Measurements from ENCODE around the gene MRPL36. TPM values are rescaled to one million over a fixed set of nuclear protein-coding genes. Genes with fewer than 3 reads are reported as not detected.
A peak's percentile ranks its signal among the peaks of the same experiment; 100 is the strongest.

Gene MRPL36
- total RNA-seq, 4 donors from 2014 or later: 13.7 to 62.5 (median 41.2) TPM

DNA sequence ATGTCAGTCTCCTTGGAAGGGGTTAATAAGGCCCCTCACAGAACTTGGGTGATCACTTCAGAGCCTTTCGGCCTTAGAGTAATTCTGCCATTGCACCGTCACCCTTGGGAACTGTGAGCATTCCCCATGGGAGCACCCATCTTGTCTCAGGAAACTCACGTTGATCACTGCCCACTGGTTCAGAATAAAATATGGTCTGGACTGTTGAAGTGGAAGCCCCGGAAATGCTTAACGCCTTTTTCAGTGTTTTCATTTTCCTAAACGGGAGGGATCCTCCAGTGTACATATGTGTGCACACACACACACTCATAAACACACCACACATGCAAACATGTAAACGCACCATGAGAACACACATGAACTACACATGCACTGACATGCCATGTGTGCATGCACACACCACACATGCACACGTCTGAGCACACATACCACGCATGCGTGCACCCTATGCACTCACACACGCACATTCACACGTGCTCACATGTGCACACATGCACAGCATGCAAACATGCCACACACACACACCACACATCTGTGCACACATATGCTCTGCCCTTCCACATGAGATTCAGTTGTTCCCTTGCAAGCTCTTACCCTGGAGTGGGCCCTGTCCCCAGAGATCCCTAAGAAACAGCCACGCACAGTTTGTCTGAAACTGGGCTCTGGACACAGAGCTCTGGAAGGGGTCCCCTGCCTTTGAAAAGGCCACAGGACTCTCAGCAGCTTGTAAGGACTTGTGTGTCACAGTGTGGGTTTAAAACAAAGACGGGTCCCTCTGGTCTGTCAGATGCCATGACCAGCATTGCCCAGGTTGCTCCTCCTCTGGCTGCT, 17.0 kb downstream of the MRPL36 start:
- Histone ChIP-seq H3K36me3 (no peaks in the 10 kb centered on the region), H3K4me1 (no peaks in the 10 kb centered on the region), H3K9me3 (no peaks in the 10 kb centered on the region), H3K4me3 (no peak overlapping the region), H3K27me3 (peaks cover 2% of the 10 kb centered on the region), H3K27ac (no peak overlapping the region)
- 80% methylated on average over 14 of the region's 14 CpGs for WGBS
- DNase-seq (ENCODE audit: low spot score in 2 of 2): peak; percentile 27 to 38
- no peak for TF ChIP-seq POLR2AphosphoS5 (IDR thresholded peaks at IDR 0.05)
- TF ChIP-seq POLR2A (IDR thresholded peaks at IDR 0.05): no peak
- no peak for TF ChIP-seq EP300 (IDR thresholded peaks at IDR 0.05)
- TF ChIP-seq, protein P1, sequence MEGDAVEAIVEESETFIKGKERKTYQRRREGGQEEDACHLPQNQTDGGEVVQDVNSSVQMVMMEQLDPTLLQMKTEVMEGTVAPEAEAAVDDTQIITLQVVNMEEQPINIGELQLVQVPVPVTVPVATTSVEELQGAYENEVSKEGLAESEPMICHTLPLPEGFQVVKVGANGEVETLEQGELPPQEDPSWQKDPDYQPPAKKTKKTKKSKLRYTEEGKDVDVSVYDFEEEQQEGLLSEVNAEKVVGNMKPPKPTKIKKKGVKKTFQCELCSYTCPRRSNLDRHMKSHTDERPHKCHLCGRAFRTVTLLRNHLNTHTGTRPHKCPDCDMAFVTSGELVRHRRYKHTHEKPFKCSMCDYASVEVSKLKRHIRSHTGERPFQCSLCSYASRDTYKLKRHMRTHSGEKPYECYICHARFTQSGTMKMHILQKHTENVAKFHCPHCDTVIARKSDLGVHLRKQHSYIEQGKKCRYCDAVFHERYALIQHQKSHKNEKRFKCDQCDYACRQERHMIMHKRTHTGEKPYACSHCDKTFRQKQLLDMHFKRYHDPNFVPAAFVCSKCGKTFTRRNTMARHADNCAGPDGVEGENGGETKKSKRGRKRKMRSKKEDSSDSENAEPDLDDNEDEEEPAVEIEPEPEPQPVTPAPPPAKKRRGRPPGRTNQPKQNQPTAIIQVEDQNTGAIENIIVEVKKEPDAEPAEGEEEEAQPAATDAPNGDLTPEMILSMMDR (IDR thresholded peaks at IDR 0.05): no peak

DNA sequence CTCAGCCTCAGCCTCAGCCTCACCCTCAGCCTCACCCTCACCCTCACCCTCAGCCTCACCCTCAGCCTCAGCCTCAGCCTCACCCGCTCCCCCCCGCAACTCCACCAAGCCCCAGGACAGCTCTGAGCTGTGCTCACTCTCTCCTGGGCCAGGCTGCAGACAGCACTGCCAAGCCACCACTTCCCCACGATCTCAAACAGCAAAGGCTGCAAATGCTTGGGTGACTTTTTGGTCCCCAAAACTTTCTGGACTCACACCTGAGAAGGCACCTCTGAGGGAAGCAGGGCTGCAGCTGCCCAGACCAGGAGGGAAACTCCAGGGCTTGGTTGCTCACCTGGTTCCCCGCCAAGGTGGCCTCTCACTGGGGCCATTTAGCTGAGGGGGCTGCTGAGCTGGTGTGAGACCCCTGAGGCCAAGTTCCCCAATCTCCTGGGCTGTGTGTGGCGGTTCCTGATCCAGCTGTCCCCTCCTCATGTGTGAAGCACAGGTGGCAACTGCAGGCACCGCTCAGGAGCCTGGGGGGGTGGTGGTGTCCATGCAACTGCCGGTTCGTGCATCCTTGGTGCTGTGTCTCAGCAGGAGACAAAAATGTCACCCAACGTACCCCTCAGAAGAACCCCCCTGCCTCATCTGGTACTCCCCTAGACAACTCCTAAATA, 17.8 kb downstream of the MRPL36 start:
- Histone ChIP-seq H3K27me3 (peaks cover 2% of the 10 kb centered on the region), H3K4me1 (no peaks in the 10 kb centered on the region), H3K27ac (no peak overlapping the region), H3K9me3 (no peaks in the 10 kb centered on the region), H3K4me3 (no peak overlapping the region), H3K36me3 (no peaks in the 10 kb centered on the region)
- WGBS: 83% methylated on average over 9 of the region's 9 CpGs
- no peak for TF ChIP-seq EP300 (IDR thresholded peaks at IDR 0.05)
- DNase-seq (ENCODE audit: low spot score in 2 of 2): peak; percentile 44 to 61

DNA sequence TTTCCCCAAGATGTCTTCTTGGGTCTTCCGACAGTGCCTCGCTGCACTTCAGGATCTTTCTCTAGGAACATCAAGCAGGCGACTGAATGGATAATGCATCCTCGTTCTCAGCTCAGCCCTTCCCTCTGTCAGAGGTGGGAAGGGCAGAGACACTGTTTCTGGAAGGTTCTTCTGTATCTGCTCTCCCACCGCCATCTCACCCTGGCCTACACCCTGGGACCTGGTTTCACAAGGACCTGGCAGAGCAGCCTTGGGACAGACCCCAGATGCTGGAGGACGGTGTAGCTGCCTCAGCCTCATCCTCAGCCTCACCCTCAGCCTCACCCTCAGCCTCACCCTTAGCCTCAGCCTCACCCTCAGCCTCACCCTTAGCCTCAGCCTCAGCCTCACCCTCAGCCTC, 18.5 kb downstream of the MRPL36 start:
- 82% methylated on average over 6 of the region's 6 CpGs for WGBS
- no peaks in the 10 kb centered on the region for H3K27me3 ChIP-seq
- DNase-seq (ENCODE audit: low spot score in 2 of 2): peak; percentile 8 to 43

DNA sequence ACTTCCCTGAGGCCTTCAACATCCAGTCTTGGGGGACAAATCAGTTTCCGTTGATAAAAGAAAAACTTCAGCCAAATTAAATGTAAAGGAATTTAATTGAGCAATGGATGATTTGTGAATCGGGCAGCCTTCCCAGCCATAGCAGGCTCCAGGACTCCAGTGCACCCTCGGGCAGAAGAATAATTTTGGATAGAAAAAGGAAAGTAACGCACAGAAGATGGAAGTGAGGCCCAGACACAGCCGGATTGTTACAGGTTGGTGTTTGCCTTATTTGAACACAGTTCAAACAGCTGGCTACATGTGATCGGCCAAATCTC, 19.1 kb downstream of the MRPL36 start:
- TF ChIP-seq EP300 (IDR thresholded peaks at IDR 0.05) (no peak), POLR2A (IDR thresholded peaks at IDR 0.05) (no peak), POLR2AphosphoS5 (IDR thresholded peaks at IDR 0.05) (no peak)
- TF ChIP-seq, protein P1 (IDR thresholded peaks at IDR 0.05): no peak
- DNase-seq (ENCODE audit: low spot score in 2 of 2): no peak
- no peak overlapping the region for H3K27ac ChIP-seq

More for the DNA sequence above, 18.5 kb downstream of the MRPL36 start:
- Histone ChIP-seq H3K36me3 (no peaks in the 10 kb centered on the region), H3K9me3 (no peaks in the 10 kb centered on the region), H3K27ac (no peak overlapping the region), H3K4me1 (no peaks in the 10 kb centered on the region), H3K4me3 (no peak overlapping the region)
- TF ChIP-seq EP300 (IDR thresholded peaks at IDR 0.05): no peak
- no peak for TF ChIP-seq POLR2AphosphoS5 (IDR thresholded peaks at IDR 0.05)
- TF ChIP-seq POLR2A (IDR thresholded peaks at IDR 0.05): no peak
- TF ChIP-seq, protein P1 (IDR thresholded peaks at IDR 0.05): no peak

DNA sequence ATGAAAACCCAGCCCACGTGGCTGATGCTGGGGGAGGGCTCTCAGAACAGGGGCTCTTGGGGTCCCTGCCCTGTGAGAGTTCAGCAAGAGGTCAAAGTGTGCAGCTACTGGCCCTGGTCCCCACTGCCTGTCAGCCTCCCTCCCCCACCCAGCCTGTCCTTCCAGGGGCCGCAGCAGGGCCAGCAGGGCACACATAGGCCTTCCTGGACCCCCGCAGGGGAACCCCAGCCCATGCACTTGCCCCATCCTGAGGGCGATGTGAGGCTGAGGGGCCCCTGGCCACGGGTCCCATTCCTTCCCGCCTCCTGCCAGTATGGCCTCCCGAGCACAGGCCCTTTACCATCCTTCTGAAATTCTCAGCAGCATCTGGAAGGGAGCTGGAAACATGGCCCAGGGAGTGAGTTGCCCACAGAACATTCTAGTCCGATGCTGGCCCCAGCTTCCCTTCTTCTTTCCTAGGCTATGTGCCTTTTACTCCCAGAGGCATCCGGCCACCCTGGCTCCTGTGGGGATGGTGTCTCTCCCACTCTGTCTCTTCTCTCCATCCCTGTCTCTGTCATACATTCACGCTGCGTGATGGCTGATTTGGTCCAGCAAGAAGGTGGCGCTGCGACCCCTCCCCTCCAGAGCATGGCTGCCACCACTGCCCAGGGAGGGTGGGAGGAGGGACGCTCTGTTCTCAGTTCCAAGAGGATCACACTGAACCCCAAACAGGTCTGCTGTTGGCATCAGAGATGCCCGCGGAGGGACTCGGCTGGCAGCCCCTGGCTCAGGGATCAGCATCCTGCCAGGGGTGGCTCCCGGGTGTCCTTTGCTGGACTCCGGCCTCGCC, 19.6 kb downstream of the MRPL36 start:
- Histone ChIP-seq H3K4me1 (no peaks in the 10 kb centered on the region), H3K27me3 (no peaks in the 10 kb centered on the region), H3K4me3 (no peak overlapping the region), H3K36me3 (no peaks in the 10 kb centered on the region), H3K27ac (no peak overlapping the region), H3K9me3 (no peaks in the 10 kb centered on the region)
- 71% methylated on average over 19 of the region's 20 CpGs for WGBS
- DNase-seq (ENCODE audit: low spot score in 2 of 2): peak; percentile 37 to 75
- TF ChIP-seq EP300 (IDR thresholded peaks at IDR 0.05) (no peak), POLR2AphosphoS5 (IDR thresholded peaks at IDR 0.05) (no peak)

More for the DNA sequence above, 19.1 kb downstream of the MRPL36 start:
- no peaks in the 10 kb centered on the region for H3K36me3 ChIP-seq
- no peaks in the 10 kb centered on the region for H3K9me3 ChIP-seq
- no peaks in the 10 kb centered on the region for H3K27me3 ChIP-seq
- no peaks in the 10 kb centered on the region for H3K4me1 ChIP-seq
- WGBS: 50% methylated on average over 6 of the region's 6 CpGs
- no peak overlapping the region for H3K4me3 ChIP-seq
